ENCODE results near the gene BEGAIN. TPM values are rescaled to one million over a fixed set of nuclear protein-coding genes. Genes with fewer than 3 reads are reported as not detected.

BEGAIN gene
- total and polyA plus RNA-seq, 8 donors: 1.2 to 3.6 (median 2.0) TPM

DNA sequence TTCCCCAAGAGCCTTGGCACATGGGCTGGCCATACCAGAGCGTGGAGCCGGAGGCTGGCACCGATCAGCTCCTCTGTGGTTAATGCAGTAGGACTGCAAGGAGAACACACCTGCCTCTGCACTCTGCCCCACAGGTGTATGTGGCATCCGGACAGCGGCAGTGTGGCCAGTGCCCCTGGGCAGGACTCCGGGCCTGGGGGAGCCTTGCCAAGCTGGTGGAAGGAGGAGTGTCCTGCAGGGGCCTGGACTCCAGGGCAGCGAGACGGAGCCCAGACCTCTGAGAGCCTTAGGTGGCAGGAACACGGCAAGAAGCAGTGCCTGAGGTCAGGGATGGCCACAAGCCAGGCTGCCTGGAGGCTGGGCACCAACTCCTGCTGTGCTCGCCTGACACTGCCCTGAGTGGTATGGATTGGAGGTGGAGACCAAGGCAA is 5.3 kb upstream of the BEGAIN start:
- ATAC-seq: no peak
- Histone ChIP-seq H3K27ac (no peak overlapping the region), H3K36me3 (no peaks in the 10 kb centered on the region), H3K9me3 (no peaks in the 10 kb centered on the region), H3K4me1 (no peaks in the 10 kb centered on the region), H3K27me3 (peaks cover 20 to 67% of the 10 kb centered on the region in 2 donors), H3K4me3 (no peak overlapping the region)
- DNase-seq: peak in 2 of 4 donors; percentile 21 to 67
- TF ChIP-seq CTCF (IDR thresholded peaks at IDR 0.05): no peak
- intact Hi-C loops (cut with DNase I): no loop called here

- ATAC-seq: no peak
- intact Hi-C loops (cut with DNase I): no loop called here
- no peaks in the 10 kb centered on the region for H3K36me3 ChIP-seq
- peak in 2 of 4 donors; percentile 22 to 62 for DNase-seq
- no peak for TF ChIP-seq CTCF (IDR thresholded peaks at IDR 0.05)
- H3K27ac ChIP-seq: no peak overlapping the region
- H3K4me1 ChIP-seq: peaks cover 0 to 3% of the 10 kb centered on the region in 2 donors
- no peaks in the 10 kb centered on the region for H3K9me3 ChIP-seq
- peaks cover 14 to 68% of the 10 kb centered on the region in 2 donors for H3K27me3 ChIP-seq
- no peak overlapping the region for H3K4me3 ChIP-seq
These were observed 4.5 kb upstream of the BEGAIN start for GRCh38 chr14:100591453-100592371.

DNA sequence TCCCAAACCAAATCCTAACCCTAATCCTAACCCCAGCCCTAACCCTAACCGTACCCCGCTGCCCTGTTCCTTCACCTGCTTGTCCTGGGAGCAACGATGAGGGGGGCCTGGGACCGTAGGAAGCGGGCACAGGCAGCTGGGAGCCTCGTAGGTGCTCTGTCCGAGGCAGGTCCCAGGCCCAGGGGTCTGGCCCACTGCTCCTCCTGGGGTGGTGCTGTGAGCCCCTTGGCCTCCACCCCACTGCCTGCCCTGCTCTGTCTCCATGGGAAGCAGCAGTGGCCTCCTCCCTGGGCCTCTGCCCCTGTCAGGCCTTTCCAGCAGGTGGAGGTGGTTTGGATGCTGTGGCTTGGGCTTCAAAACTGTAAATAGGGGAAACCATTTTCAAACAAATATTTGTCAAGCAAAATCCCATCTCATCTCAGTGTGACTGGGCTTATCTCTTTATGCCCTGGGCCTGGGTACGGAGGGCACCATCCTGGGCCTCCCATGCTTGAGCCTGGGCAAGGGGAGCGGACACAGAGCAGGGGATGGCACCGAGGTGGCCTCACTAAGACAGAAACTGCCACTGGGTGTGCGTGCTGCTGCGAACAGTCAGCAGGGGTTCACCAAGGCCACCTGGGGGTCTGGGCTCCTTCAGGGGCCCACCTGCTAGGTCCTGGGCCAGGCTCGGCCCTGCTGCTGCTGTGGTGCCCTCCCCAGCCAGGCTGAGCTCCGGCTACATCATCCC is 3.7 kb upstream of the BEGAIN start:
- H3K4me1 ChIP-seq: peaks cover 0 to 10% of the 10 kb centered on the region in 2 donors
- H3K27me3 ChIP-seq: peaks cover 14 to 73% of the 10 kb centered on the region in 2 donors
- H3K4me3 ChIP-seq: no peak overlapping the region
- H3K9me3 ChIP-seq: no peaks in the 10 kb centered on the region
- intact Hi-C loops (cut with DNase I): no loop called here
- DNase-seq (peak in 2 of 4 donors; percentile 17 to 48), ATAC-seq (no peak)
- TF ChIP-seq CTCF (IDR thresholded peaks at IDR 0.05): no peak
- no peak overlapping the region for H3K27ac ChIP-seq
- no peaks in the 10 kb centered on the region for H3K36me3 ChIP-seq

DNA sequence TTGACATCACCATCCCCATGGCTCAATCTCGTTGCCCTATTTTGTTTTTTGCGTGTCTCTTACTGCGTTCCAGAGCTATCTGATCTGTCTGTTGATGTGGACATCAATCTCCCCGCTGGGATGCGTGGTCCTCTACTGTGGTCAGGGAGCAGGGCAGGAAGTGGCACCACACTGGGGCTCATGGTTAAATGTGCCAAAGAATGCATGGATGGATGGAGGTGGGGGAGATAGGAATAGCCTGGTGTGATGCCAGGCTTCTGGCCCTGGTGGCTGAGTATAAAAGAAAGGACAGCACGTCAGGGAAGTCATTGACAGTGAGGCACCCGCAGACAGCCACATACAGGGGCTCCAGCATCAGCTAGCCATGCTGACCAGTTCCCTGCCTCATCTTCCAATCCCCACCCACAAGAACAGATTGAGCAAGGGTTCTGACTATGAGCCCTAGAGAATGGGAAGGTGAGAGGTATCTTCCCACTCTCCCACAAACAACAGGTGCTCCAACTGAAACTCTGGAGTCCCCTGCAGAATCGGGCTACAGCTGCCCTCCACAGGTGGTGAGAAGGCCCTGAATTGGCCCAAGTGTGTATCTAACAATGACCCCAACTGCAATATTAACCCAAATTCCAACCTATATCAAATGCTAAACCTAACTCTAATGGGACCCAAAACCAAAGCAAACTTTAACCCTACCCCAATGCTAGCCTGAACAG is 2.7 kb upstream of the BEGAIN start:
- no peak overlapping the region for H3K27ac ChIP-seq

More for the DNA sequence above, 2.7 kb upstream of the BEGAIN start:
- H3K9me3 ChIP-seq: no peaks in the 10 kb centered on the region
- H3K4me3 ChIP-seq: no peak overlapping the region
- ATAC-seq (no peak), DNase-seq (peak in 1 of 4 donors; percentile 17)
- TF ChIP-seq CTCF (IDR thresholded peaks at IDR 0.05): no peak
- peaks cover 14 to 78% of the 10 kb centered on the region in 2 donors for H3K27me3 ChIP-seq
- intact Hi-C loops (cut with DNase I): no loop called here
- H3K36me3 ChIP-seq: no peaks in the 10 kb centered on the region
- H3K4me1 ChIP-seq: peaks cover 0 to 10% of the 10 kb centered on the region in 2 donors

Measured in left lung (tissue), 10 donors.